Loucy (cell line): ENCODE data around the gene GRK6.

Experiments
- H2AFZ ChIP-seq: fragments of 200-600 bp; sonication (generic); 2 replicates; pipeline ENCODE4 v1.6.0; 2016; ENCODE audit warnings: antibody characterized with exemption, mild to moderate bottlenecking, low read length, moderate library complexity
- H3F3A ChIP-seq: fragments of 200-600 bp; 2 replicates; pipeline ENCODE4 v1.6.0; 2016; ENCODE audit warnings: antibody characterized with exemption, low read depth, mild to moderate bottlenecking
- H3K27me3 ChIP-seq: fragments of 200-600 bp; sonication (generic); 2 replicates; pipeline ENCODE4 v1.6.1; 2014; ENCODE audit warnings: low read length, mild to moderate bottlenecking; ENCODE audit not compliant: insufficient read depth, poor library complexity, severe bottlenecking
- H3K36me3 ChIP-seq: fragments of 200-600 bp; sonication (generic); 2 replicates; pipeline ENCODE4 v1.6.1; 2016; ENCODE audit warnings: low read length; ENCODE audit not compliant: insufficient read depth
- H3K4me1 ChIP-seq: fragments of 200-600 bp; sonication (generic); 2 replicates; pipeline ENCODE4 v1.5.1; 2014; ENCODE audit warnings: low read length, mild to moderate bottlenecking; ENCODE audit not compliant: insufficient read depth, poor library complexity, severe bottlenecking
- H3K4me2 ChIP-seq: fragments of 200-600 bp; sonication (generic); 2 replicates; pipeline ENCODE4 v1.6.0; 2014; ENCODE audit warnings: antibody characterized with exemption, low read length, low read depth, mild to moderate bottlenecking; ENCODE audit not compliant: poor library complexity, severe bottlenecking
- H3K4me3 ChIP-seq: fragments of 200-600 bp; sonication (generic); 2 replicates; pipeline ENCODE4 v1.5.1; 2014; ENCODE audit warnings: low read length, mild to moderate bottlenecking, mixed read lengths; ENCODE audit not compliant: poor library complexity, severe bottlenecking
- H3K79me2 ChIP-seq: fragments of 200-600 bp; sonication (generic); 2 replicates; pipeline ENCODE4 v1.6.1; 2014; ENCODE audit warnings: low read length; ENCODE audit not compliant: insufficient read depth
- H3K9ac ChIP-seq: fragments of 200-600 bp; sonication (generic); 2 replicates; pipeline ENCODE4 v1.6.0; 2014; ENCODE audit warnings: mild to moderate bottlenecking, low read depth, low read length, moderate library complexity; ENCODE audit not compliant: poor library complexity, severe bottlenecking
- H3K9me2 ChIP-seq: fragments of 200-600 bp; sonication (generic); replicated peaks from 2 replicates; pipeline ENCODE4 v1.6.1; 2016; ENCODE audit warnings: low read depth, low read length, mixed read lengths
- H3K9me3 ChIP-seq: fragments of 200-600 bp; sonication (generic); 2 replicates; pipeline ENCODE4 v1.6.1; 2014; ENCODE audit warnings: mild to moderate bottlenecking, antibody characterized with exemption, low read length, low read depth; ENCODE audit not compliant: insufficient read depth
- H4K20me1 ChIP-seq: fragments of 200-600 bp; sonication (generic); 2 replicates; pipeline ENCODE4 v1.6.0; 2014; ENCODE audit warnings: antibody characterized with exemption, low read length, mild to moderate bottlenecking; ENCODE audit not compliant: insufficient read depth, poor library complexity, severe bottlenecking
- CTCF ChIP-seq: fragments of 200-600 bp; sonication (generic); conservative IDR thresholded peaks from 2 replicates; pipeline ENCODE4 v1.5.1; 2014; ENCODE audit warnings: mild to moderate bottlenecking, antibody characterized with exemption, low read length
- EZH2phosphoT487 ChIP-seq: fragments of 200-600 bp; IDR thresholded peaks from 2 replicates; pipeline ENCODE4 v1.6.1; 2018; ENCODE audit warnings: antibody characterized with exemption, mild to moderate bottlenecking, moderate library complexity, borderline replicate concordance

The GRK6 gene

GRCh38 chr5:177397875-177398390 is 28.5 kb upstream of the GRK6 start:
- H3K4me2 ChIP-seq = no peak overlapping the region
- no peak overlapping the region for H3K9ac ChIP-seq
- H3K9me3 ChIP-seq = no peaks in the 10 kb centered on the region
- H3K9me2 ChIP-seq = no peaks in the 10 kb centered on the region
- H3K27me3 ChIP-seq = no peaks in the 10 kb centered on the region
- no peak overlapping the region for H3K4me3 ChIP-seq
- no peaks in the 10 kb centered on the region for H3K79me2 ChIP-seq
- H3F3A ChIP-seq = no peaks in the 10 kb centered on the region
- no peaks in the 10 kb centered on the region for H3K36me3 ChIP-seq
- H4K20me1 ChIP-seq = no peaks in the 10 kb centered on the region
- peaks cover 2% of the 10 kb centered on the region for H3K4me1 ChIP-seq
- no peak overlapping the region for H2AFZ ChIP-seq
- TF ChIP-seq CTCF (no peak), EZH2phosphoT487 (no peak)

- Histone ChIP-seq H3K27me3 (no peaks in the 10 kb centered on the region), H3K4me3 (no peak within 1 kb of the TSS), H4K20me1 (no peaks in the 10 kb centered on the region), H3K4me2 (no peak within 1 kb of the TSS), H3K4me1 (peaks cover 8% of the 10 kb centered on the region), H3F3A (no peaks in the 10 kb centered on the region), H3K79me2 (no peaks in the 10 kb centered on the region), H3K36me3 (no peaks in the 10 kb centered on the region), H3K9me2 (no peaks in the 10 kb centered on the region), H2AFZ (no peak within 1 kb of the TSS), H3K9me3 (no peaks in the 10 kb centered on the region), H3K9ac (no peak within 1 kb of the TSS)
- TF ChIP-seq EZH2phosphoT487 = no peak
- TF ChIP-seq CTCF = no peak
Measured at GRCh38 chr5:177399997-177400868, 26.2 kb upstream of the GRK6 start, which contains the start of gene PFN3. TSS of gene PFN3 (minus strand) at chr5:177400661. CDS start at chr5:177400576, 85 bp downstream.

GRCh38 chr5:177402271-177403043 is 24.0 kb upstream of the GRK6 start:
- Histone ChIP-seq H3K9me2 (no peaks in the 10 kb centered on the region), H3K9ac (no peak overlapping the region), H3F3A (no peaks in the 10 kb centered on the region), H3K9me3 (no peaks in the 10 kb centered on the region), H3K4me2 (no peak overlapping the region), H3K27me3 (no peaks in the 10 kb centered on the region), H3K79me2 (no peaks in the 10 kb centered on the region), H3K36me3 (no peaks in the 10 kb centered on the region), H3K4me3 (no peak overlapping the region), H2AFZ (no peak overlapping the region), H4K20me1 (no peaks in the 10 kb centered on the region), H3K4me1 (peaks cover 21% of the 10 kb centered on the region)
- TF ChIP-seq CTCF (no peak), EZH2phosphoT487 (no peak)
